Measurements from ENCODE around the gene ZMYND19.
"Not testable (repeated sequence)": the region's sequence is repeated elsewhere in the genome, so short reads cannot be mapped to it uniquely, and the experiment has no call there.

Gene ZMYND19

DNA sequence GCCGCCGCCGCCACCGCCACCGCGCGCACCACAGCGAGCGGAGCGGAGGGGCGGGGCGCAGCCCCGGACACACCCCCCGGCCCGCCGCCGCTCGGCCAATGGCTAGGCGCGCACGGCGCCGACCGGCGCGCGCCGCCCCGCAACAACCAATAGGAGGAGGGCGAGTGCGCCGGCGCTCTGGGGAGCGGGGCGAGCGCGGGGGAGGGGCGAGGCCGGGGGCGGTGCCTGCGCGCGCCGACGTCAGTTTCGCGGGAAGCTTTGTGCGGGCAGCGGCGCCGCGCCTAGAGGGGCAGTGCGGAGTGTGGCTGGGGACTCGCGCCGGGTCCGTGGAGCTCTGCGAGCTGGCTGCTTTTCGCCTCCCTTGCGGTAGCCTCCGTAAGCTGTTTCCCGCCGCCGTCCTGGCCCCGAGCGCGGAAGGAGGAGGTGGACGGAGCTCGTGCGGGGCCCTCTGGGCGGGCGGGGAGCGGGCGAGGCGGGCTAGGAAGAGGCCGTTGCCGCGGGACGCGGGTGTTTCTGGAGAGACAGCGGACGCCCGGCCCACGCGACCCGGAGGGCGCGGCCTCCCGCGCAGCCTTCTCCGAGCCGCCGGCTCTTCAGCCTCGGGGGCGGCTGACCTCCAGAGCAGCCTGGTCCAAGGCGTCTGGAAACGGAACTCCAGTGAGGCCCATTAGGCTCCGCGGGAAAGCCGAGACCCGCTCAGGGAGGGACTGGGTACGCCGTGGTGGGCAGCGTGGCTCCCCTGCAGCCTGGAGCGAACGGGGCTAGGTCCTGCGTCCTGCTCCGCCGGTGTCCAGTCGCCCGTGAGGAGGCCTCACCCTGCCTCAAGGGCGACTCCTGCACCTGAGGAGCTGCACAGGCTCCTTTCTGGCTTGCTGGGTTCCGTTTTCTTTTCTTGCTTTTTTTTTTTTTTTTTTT, at the start of gene ZMYND19:
Gene ZMYND19, minus strand, starts transcription at position 44 of the 915 bp plus-strand sequence. CDS start 249 bp downstream, outside the sequence.
- peak; percentile 88 to 89 for DNase-seq

DNA sequence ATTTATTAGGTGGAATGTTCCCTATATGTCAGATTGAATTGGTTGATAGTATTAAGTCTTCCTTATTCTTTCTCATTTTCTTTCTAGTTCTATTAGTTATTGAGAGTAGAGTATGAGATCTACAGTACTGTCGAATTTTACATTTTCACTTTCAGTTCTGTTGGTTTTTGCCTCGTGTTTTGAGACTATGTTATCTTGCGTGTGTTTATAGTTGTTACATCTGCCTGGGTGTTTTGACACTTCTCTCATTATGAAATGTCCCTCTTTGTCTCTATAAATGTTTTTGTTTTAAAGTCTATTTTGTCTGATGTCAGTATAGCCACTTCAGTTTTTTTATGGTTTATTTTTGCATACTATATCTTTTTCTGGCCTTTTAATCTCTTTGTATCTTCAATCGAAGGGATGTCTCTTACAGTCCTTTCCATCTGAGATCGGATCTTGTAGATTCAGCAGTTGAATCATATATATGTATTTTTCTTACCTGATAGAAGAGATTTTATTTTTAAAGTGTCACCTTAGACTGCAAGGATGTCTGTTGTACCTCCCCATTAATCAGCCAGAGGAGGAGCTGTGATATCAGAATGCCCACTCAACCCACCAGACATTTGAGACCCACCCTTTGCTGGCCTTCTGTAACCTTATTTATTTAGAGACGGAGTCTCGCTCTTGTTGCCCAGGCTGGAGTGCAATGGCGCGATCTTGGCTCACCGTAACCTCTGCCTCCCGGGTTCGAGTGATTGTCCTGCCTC, 49.2 kb upstream of the ZMYND19 start:
- DNase-seq, result no peak

DNA sequence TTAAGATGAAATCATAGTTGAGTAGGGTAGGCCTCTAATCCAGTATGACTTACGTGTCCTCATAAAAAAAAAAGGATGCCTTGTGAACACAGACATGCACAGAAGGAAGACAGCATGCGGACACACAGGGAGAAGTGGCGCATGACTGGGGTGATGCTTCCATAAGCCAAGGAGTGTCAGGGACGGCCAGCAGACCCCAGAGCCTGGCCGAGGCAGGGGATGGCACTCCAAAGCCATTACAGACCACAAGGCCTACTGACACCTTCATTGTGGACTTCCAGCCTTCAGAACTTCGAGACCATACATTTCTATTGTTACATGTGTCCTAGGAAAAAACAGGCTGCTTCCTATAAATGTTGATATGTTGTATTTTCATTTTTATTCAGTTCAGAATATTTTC, 48.4 kb upstream of the ZMYND19 start:
- no peak for DNase-seq

DNA sequence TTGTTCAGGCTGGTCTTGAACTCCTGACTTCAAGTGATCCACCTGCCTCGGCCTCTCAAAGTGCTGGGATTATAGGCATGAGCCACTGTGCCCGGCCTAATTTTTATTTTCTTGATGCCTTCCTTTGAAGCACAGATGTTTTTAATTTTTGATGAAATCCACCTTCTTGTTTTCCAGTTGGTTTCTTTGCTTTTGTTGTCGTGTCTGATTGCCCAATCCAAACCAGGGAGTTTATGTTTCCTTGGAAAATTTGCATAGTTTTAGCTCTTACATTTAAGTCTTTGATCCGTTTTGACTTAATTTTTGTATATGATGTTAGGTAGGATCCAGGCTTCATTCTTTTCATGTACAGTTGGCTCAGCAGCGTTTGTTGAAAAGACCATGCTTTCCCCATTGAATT, 43.7 kb upstream of the ZMYND19 start:
- DNase-seq, result no peak

DNA sequence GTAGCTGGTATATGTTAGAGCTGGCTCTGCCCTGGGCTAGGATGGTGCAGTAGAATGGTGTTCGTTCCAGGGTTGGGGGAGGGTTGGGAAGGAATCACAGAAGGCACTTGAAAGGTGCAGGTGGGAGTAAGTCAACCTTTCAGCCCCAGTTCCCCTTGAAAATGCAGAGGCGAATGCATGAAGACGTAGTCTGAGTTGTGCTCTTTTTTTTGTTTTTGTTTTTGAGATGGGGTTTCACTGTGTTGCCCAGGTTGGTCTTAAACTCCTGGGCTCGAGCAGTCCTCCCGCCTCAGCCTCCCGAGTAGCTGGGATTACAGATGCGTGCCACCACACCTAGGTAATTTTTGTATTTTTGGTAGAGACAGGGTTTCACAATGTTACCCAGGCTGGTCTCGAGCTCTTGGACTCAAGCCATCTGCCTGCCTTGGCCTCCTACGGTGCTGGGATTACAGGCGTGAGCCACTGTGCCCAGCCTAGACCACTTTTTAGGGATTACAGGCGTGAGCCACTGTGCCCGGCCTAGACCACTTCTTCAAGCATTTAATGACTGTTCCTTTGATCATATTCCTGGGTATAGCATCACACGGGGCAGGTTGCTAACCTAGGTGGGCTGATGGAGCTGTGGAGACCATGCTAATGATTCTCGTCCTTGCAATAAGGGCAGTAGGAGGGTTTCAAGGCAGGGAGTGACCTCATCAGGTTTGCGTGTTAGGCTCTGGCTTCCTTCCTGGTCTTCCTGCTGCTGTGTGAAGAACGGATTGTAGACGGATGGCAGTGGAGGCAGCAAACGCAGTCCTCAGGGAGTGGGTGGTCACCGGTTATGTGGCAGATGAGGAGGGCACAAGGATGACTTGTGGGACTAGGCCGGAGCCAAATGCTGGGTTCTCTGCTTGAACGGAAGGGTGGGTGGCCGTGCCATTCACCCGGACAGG, 42.2 kb upstream of the ZMYND19 start:
- DNase-seq, result no peak

DNA sequence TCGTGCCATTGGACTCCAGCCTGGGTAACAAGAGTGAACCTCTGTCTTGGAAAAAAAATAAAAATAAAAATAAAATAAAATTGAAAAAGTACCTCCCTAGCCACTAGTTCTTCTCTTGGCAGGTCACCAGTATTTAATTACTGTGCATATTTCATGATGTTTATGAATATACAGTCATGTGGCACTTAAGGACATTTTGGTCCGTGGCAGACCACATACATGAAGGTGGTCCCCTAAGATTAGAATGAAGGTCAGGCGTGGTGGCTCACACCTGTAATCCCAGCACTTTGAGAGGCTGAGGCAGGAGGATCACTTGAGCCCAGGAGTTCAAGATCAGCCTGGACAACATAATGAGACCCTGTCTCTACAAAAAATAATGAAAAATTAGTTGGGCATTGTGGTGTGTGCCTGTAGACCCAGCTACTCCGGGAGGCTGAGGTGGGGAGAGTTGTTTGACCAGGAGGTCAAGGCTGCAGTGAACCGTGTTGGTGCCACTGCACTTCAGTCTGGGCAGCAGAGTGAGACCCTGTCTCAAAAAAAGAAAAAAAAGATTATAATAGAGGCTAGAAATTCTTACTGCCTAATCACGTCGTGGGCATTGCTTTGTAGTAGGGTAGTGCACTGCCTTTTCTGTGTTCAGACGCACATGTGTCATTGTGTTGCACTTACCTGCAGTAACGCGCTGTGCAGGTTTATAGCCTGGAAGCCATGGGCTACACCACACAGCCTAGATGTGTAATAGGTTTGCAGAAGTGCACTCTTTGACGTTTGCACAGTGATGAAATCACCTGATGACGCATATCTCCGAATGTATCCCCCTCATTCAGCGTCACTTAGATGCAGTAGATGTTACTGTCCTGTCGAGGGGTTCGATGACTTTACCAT, 41.3 kb upstream of the ZMYND19 start:
- no peak for DNase-seq

DNA sequence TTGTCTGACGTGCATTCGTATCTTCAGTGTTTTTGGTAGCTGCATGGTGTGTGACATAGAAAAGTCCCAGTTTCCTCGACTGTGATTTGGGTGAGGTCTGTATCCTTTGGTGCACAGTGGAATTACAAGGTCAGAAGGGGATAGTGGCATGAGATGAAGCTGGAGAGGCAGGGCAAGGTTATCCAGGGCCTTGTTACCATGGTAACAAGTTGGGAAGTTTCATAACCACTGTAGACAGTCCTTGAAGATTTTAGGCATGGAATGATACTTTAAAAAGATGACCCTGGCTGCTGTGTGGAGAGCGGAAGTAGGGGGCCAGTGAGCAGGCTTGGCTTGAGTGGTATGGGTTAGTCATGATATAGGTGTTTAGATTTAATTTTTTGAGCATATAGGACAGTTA, 40.4 kb upstream of the ZMYND19 start:
- DNase-seq, result no peak

DNA sequence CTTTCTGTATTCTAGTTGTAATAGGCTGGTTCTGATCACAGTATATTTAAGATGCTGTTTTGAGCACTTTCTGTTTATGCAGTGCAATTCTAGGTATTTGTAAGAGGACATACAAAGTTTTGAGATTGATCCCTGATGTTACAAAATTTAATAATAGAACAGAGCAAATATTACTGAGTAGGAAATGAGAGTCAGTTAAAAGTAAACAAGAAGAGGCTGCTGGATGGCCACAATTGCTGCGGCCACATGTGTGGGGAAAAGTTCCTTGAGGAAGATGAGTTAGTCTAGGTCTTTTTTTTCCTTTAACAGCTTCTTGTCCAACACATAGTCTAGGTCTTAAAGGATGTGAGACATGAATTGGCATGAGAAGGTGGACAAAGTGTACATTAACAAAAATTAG, 39.8 kb upstream of the ZMYND19 start:
- no peak for DNase-seq

DNA sequence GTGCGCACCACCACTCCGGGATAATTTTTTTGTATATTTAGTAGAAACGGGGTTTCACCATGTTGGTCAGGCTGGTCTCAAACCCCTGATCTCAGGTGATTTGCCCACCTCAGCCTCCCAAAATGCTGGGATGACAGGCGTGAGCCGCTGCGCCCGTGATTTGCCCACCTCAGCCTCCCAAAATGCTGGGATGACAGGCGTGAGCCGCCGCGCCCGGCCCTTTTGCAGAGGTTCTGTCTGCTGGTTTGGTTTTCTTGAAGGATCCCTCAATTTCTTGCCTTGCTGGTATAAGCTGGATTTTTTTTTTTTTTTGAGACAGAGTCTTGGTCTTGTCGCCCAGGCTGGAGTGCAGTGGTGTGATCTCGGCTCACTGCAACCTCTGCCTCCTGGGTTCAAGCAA, 37.1 kb upstream of the ZMYND19 start:
- DNase-seq, result not testable (repeated sequence)

DNA sequence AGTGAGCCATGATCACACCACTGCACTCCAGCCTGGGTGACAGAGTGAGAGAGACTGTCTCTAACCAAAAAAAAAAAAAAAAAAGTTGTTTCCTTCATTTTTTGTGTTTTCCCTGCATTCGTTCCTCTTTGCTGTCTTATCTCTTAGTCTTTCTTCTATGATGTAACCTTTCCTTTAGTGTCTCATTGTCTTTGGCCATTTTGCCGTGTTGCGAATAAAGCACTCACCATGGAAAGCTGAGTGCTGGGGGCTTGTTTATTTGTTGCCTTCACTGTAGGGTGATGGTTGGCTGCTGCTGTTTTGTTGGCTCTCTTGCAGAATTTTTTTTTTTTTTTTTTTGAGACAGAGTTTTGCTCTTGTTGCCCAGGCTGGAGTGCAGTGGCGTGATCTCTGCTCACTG, 36.2 kb upstream of the ZMYND19 start:
- no peak for DNase-seq

DNA sequence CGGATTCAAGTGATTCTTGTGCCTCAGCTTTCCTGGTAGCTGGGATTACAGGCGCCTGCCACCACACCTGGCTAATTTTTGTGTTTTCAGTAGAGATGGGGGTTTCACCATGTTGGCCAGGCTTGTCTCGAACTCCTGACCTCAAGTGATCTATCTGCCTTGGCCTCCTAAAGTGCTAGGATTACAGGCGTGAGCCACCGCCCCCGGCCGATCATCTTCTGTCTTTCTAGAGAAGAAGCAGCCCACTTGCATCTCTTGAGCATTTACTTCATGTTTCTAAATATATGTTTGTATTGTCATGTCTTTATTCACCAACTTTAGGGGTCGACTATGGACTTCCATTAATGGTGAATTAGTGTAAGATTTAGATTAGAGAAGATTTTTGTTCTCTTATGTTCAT, 31.9 kb upstream of the ZMYND19 start:
- DNase-seq, result not testable (repeated sequence)

DNA sequence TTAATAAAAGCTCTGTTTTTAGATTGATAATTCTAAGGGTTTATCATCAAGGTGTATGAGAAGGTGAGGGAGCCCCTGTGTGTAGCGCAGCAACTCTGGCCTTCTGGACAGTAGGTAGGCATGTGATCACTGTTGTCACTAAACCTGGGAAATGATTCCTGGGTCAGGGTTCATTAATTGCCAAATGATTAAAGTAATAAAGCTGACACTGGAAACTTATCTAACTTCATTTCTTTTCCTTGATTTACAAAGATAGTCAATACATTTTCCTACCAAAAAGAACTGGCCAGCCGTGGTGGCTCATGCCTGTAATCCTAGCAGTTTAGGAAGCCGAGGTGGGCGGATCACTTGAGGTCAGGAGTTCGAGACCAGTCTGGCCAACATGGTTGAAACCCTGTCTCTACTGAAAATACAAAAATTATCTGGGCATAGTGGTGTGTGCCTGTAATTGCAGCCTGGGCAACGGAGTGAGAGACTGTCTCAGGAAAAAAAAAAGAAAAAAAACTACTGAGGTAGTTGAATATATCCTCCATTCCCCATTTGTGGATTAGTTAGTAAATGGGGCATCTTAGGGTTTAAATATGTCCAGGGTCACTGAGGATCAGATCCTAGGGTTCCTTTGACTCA, 30.9 kb upstream of the ZMYND19 start:
- DNase-seq, result no peak

DNA sequence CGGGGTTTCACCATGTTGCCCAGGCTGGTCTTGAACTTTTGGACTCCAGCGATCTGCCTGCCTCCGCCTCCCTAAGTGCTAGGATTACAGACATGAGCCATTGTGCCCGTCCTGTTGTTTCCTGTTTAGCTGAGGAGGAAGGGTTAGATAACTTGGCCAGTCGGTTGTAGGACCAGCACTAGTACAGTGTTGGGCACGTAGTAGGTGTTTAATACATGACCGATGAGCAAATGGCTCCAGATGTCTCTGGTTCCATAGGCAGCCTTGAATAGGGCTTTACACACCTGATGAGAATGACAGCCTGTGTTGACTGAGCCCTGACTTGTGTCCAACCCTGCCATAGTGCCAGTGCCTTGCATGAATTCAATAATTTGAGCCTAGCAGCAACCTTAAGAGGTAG, 30.3 kb upstream of the ZMYND19 start:
- DNase-seq, result no peak

DNA sequence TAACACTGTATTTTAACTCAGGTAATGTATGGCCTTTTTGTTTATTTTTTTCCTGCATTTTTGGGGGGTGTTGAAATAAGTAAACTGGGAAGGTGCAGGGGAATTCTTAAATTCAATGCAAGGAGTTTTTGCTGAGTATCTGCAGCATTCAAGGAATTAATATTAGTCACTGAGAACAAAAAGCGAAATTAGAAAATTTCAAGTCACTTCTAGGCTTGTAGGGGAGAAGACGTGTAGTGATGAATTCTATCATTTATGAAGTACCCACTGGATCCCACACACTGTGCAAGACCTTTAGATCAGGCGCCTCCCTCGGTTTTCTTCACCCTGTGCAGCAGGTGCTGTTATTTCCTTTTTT, 29.7 kb upstream of the ZMYND19 start:
- no peak for DNase-seq

DNA sequence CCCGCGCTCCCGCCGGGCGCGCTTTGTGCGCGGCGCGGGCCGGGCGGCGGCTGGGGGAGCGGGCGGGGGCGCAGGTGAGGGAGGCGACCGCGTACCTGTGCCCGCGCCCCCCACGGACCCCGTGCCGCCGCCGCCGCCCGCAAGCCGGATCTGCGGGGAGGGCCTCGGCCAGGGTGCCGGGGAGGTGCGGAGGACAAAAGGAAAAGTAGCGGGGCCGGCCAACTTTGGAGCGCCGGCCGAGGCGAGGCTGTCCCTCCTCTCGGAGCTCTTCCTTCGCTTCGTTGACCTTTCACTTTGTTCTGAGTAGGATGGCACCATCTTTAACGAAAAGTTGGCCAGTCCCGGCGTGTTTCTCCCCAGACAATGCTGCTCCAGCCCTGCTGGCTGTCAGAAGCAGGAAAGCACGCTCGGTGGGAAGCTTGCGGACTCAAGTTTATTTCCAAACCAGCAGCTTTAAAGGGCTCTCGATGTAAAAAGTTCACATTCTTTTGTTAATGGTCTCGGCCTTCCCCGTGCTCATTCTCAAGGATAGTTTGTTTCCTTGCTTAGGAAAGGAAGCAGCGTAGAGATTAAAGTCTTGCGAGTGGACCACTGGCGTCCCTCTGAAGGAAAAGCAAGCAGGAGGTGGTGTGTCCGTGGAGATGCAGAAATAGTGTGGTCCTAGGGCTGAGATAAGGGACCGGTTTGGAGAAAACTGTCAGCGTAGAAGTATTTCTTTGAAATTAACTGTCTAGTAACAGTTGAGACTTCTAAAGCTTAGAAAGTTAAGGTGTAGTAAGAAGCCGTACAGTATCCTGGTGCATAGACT, 29.1 kb upstream of the ZMYND19 start:
- DNase-seq, result peak; percentile 27 to 32

DNA sequence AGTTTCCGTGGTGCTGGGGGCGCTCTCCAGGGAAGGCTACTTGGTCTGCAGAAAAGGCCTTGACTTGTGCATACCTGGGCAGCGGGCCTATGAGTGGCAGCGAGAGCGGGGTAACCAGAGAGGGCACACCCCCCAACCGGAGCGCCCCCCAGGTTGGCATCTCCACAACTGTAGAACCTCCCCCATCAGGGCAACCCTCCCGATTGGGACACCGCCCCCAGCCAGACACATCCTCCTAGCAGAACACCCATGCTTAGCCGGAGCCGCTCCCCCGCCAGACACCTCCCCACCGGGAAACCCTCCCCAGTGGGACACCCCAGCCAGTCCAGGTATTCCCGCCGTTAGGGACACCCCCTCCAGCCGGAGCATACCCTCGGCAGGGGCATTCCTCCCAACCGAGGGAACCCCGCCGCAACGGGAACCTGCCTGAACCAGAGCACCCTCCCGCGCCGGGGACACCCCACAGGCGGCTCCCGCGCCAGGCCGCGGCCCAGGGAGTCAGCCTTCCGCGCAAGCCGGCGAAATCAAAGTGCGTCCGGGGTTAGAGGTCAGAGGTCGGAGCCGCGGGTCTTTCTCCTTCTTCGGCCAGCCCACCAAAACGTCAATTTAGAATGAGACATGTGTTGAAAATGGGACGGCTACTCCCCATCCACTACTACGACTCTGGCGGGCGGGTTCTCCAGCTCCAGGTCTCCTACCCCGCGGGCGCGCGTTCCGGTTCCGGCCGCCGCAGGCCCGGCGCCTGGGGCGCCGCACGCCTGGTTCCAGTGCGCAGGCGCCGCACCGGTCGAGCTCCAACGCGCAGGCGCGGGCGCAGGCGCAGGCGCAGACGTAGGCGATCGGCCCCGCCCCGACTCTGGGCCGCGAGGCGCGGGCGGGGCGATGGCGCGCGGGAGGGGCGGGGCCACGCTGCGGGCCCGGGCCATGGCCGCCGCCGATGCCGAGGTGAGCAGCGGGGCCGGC, 28.1 kb upstream of the ZMYND19 start, which contains the start of gene EHMT1:
Gene EHMT1, plus strand, starts transcription at position 901 of the 963 bp plus-strand sequence. Its CDS starts 24 bp downstream, at position 925.
- peak; percentile 86 to 88 for DNase-seq

DNA sequence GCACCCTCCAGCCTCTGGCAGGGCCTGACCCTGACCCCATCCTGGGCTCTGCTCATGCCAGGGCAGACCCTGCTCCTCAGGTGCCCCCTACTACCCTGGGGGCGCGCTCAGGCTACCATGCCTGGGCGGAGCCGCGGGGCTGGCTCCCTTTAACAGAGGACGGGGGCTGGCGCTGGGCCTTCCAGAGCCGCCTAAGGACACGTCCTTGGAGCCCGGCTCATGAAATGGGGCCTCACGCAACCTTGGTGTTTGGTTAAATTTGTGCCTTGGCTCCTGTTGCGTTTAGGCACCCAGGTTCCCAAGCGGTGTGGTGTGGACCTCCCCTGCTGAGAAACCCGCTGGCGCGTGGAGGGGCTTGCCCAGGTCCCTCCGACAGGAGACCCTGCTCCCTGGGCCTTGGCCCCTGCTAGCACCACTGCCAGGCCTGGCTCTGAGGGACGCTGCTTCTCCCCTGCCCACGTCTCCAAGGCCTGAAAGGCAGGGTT, 25.1 kb upstream of the ZMYND19 start:
- no peak for DNase-seq

DNA sequence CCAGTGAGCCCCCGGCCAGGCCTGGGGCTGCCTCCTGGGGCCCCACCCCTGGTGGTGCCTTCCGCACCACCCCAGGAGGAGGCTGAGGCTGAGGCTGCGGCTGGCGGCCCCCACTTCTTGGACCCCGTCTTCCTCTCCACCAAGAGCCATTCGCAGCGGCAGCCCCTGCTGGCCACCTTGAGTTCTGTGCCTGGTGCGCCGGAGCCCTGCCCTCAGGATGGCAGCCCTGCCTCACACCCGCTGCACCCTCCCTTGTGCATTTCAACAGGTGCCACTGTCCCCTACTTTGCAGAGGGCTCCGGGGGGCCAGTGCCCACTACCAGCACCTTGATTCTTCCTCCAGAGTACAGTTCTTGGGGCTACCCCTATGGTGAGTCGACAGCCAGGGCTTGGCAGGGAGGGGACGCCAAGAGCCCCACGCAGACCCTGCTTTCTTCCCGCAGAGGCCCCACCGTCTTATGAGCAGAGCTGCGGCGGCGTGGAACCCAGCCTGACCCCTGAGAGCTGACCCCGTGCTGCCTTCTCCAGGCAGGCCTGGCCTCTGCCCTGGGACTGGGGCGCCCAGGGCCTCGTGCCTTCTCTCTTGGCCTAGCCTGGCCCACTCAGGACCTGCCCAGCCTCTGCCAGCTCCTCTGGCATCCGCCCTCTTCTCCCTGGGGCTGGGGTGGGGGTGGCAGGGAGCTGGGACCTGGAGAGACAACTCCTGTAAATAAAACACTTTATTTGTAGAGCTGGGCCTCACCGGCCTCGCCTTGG, 24.5 kb upstream of the ZMYND19 start:
- DNase-seq, result no peak
